GM23248 (cell line): ENCODE measurements around the gene ATP11C. TPM values are rescaled to one million over a fixed set of nuclear protein-coding genes. Genes with fewer than 3 reads are reported as not detected.

ENCODE experiments used
- DNase-seq: peaks from one replicate; pipeline ENCODE4 v3.0.0-alpha.2; 2015
- H2AFZ ChIP-seq: fragments of 200-600 bp; sonication (generic); 2 replicates; pipeline ENCODE4 v1.6.1; 2016; ENCODE audit warnings: antibody characterized with exemption
- H3F3A ChIP-seq: fragments of 200-600 bp; sonication (generic); 2 replicates; pipeline ENCODE4 v1.6.1; 2016; ENCODE audit warnings: mild to moderate bottlenecking, antibody characterized with exemption, mixed run types; ENCODE audit not compliant: insufficient read depth
- H3K27ac ChIP-seq: fragments of 200-600 bp; sonication (generic); 2 replicates; pipeline ENCODE4 v1.5.1; 2016; ENCODE audit warnings: mild to moderate bottlenecking
- H3K27me3 ChIP-seq: fragments of 200-600 bp; sonication (generic); replicated peaks from 2 replicates; pipeline ENCODE4 v1.6.1; 2016; ENCODE audit warnings: mild to moderate bottlenecking; ENCODE audit not compliant: insufficient read depth
- H3K36me3 ChIP-seq: fragments of 200-600 bp; sonication (generic); 2 replicates; pipeline ENCODE4 v1.6.1; 2016; ENCODE audit warnings: low read depth, mild to moderate bottlenecking
- H3K4me1 ChIP-seq: fragments of 200-600 bp; sonication (generic); 2 replicates; pipeline ENCODE4 v1.6.1; 2016; ENCODE audit warnings: mild to moderate bottlenecking; ENCODE audit not compliant: insufficient read depth
- H3K4me2 ChIP-seq: fragments of 200-600 bp; sonication (generic); one replicate; pipeline ENCODE4 v1.6.1; 2016; ENCODE audit warnings: mild to moderate bottlenecking; ENCODE audit not compliant: unreplicated experiment
- H3K4me3 ChIP-seq: fragments of 200-600 bp; sonication (generic); 2 replicates; pipeline ENCODE4 v1.5.1; 2016; ENCODE audit warnings: mild to moderate bottlenecking
- H3K79me2 ChIP-seq: fragments of 200-600 bp; sonication (generic); 2 replicates; pipeline ENCODE4 v1.6.1; 2016; ENCODE audit warnings: mild to moderate bottlenecking; ENCODE audit not compliant: insufficient read depth
- H3K9ac ChIP-seq: fragments of 200-600 bp; sonication (generic); 2 replicates; pipeline ENCODE4 v1.6.1; 2016; ENCODE audit warnings: mild to moderate bottlenecking
- H3K9me2 ChIP-seq: fragments of 200-600 bp; sonication (generic); 2 replicates; pipeline ENCODE4 v1.6.1; 2016; ENCODE audit warnings: mixed run types, mild to moderate bottlenecking, moderate library complexity; ENCODE audit not compliant: insufficient read depth
- H3K9me3 ChIP-seq: fragments of 200-600 bp; sonication (generic); one replicate; pipeline ENCODE4 v1.6.1; 2017; ENCODE audit warnings: low read depth
- H4K20me1 ChIP-seq: fragments of 200-600 bp; sonication (generic); 2 replicates; pipeline ENCODE4 v1.6.0; 2016; ENCODE audit not compliant: insufficient read depth
- EZH2 ChIP-seq: fragments of 200-600 bp; sonication (generic); IDR thresholded peaks from 2 replicates; pipeline ENCODE4 v1.6.1; 2018; ENCODE audit warnings: antibody characterized with exemption, mild to moderate bottlenecking; ENCODE audit not compliant: insufficient read depth, poor library complexity, severe bottlenecking
- EZH2phosphoT487 ChIP-seq: fragments of 200-600 bp; sonication (generic); IDR thresholded peaks from 2 replicates; pipeline ENCODE4 v1.6.1; 2018; ENCODE audit warnings: antibody characterized with exemption, moderate library complexity, mild to moderate bottlenecking, low read depth; ENCODE audit not compliant: insufficient read depth
- WGBS, 2 experiments: methylation state at CpG; one replicate each; pipeline ENCODE4 v1.1.6; 2015 to 2017; ENCODE audit warnings: low lambda C conversion rate in 2 of 2, low coverage in 1 of 2; ENCODE audit errors: missing lambda C conversion rate in 2 of 2; 5-methylcytosine and 5-hydroxymethylcytosine counted together
- in situ Hi-C: fragments of 300-500 bp; cut with MboI; formaldehyde crosslinking; loops from 2 replicates; pipeline ENCODE4 v1.15.0; 2020
- polyA plus RNA-seq: library from polyadenylated mRNA; unstranded; fragments of >200 nt; fragmentation: Nextera tagmentation; extraction: Ambion mirVana; gene quantifications from 2 replicates; pipeline ENCODE4 v1.2.1, GENCODE V29; 2016
- total RNA-seq: library from RNA; depleted of rRNA; stranded (reverse); fragments of >200 nt; shearing (Covaris generic); gene quantifications from 2 replicates; pipeline ENCODE4 v1.2.3, GENCODE V29; 2014

The ATP11C gene
- total and polyA plus RNA-seq, 2 experiments from 2014 or later, result 8.5 to 26.2 TPM

DNA sequence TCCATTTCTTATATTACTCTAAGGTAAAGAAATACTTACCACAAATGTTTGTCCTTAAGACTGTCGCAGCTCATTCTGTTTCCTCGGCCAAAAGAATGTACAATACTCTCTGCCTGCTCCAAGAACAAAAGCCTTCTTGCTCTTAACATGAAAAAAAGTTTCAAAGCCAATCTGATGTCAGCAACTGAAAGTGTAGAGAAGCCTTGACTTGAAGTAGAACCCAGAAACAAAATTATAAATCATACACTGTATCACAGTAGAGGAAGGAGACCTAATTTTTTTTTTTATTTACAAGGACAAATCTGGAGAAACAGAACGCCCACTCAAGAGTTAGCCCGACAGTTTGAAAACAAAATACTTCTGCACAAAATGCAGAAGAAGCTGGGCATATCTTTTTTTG lies 224.8 kb downstream of the ATP11C start, which contains the start of gene MCF2:
TSS of gene MCF2 (minus strand) at position 101 of the 400 bp plus-strand sequence. CDS start 56,423 bp downstream, outside the sequence.
- WGBS, 2 experiments, result 51 to 59% methylated on average over 4 of the region's 4 CpGs
- no peak for DNase-seq
- no peaks in the 10 kb centered on the region for H3K79me2 ChIP-seq
- H4K20me1 ChIP-seq, result no peaks in the 10 kb centered on the region
- no peaks in the 10 kb centered on the region for H3K9me3 ChIP-seq
- no peaks in the 10 kb centered on the region for H3K4me1 ChIP-seq
- H3K36me3 ChIP-seq, result no peaks in the 10 kb centered on the region
- in situ Hi-C loops, result no loop called here
- H3K4me3 ChIP-seq, result no peak within 1 kb of the TSS
- H3K4me2 ChIP-seq, result no peak within 1 kb of the TSS
- H3K27me3 ChIP-seq, result no peaks in the 10 kb centered on the region
- H3K9ac ChIP-seq, result no peak within 1 kb of the TSS
- H3K27ac ChIP-seq, result no peak within 1 kb of the TSS
- no peak for TF ChIP-seq EZH2phosphoT487
- TF ChIP-seq EZH2, result no peak
- no peaks in the 10 kb centered on the region for H3K9me2 ChIP-seq
- no peaks in the 10 kb centered on the region for H3F3A ChIP-seq
- no peak within 1 kb of the TSS for H2AFZ ChIP-seq

DNA sequence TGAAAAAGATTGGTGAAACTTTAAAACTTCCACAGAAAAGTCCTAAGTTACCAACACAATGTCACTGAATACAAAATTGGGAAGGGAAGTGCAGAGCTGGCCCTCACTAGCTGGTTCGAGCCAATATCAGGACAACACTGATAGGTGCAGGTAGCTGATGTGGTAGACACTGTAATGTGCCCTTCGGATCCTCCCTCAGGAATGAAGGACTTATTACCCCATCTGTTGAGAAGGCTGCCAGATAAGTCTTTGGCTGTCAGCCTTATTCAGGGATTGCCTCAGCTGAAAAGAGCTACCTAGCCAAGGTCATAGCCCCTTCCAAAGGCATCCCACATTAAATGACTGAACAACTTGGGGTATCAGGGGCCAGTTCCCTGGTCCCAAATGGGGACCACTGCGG lies 230.2 kb downstream of the ATP11C start:
- no peak for TF ChIP-seq EZH2phosphoT487
- no peak for TF ChIP-seq EZH2
- no peaks in the 10 kb centered on the region for H3F3A ChIP-seq
- no peaks in the 10 kb centered on the region for H3K36me3 ChIP-seq
- no peaks in the 10 kb centered on the region for H3K9me2 ChIP-seq
- no peaks in the 10 kb centered on the region for H3K9me3 ChIP-seq
- H3K4me3 ChIP-seq, result no peak overlapping the region
- H3K27me3 ChIP-seq, result no peaks in the 10 kb centered on the region
- no peak overlapping the region for H3K27ac ChIP-seq
- H3K9ac ChIP-seq, result no peak overlapping the region
- 33 to 35% methylated on average over 3 of the region's 3 CpGs for WGBS, 2 experiments
- no peaks in the 10 kb centered on the region for H3K4me1 ChIP-seq
- in situ Hi-C loops, result no loop called here
- no peaks in the 10 kb centered on the region for H4K20me1 ChIP-seq
- no peaks in the 10 kb centered on the region for H3K79me2 ChIP-seq
- no peak overlapping the region for H2AFZ ChIP-seq
- no peak for DNase-seq
- H3K4me2 ChIP-seq, result no peak overlapping the region

DNA sequence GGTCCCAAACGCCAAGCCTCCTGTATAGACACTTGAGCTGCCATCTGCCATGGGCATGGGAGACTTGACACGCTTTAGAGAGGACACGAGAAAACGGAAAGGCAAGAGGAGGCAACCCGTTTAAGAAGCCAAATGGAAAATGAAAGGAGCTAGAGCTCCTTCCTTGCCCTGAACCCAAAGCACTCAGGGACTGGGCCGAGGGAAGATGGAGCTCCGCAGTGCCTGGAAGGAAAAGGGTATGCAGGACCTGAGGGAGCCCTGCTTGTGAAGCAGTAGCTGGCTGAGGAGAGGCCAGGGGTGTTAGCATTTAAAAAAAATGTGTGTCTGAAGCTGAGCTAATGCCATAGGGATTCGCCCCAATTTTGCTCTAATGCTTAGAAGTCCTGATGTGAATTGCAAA lies 239.9 kb downstream of the ATP11C start:
- Histone ChIP-seq H3K4me3 (peak overlapping the region; percentile 60), H3K36me3 (no peaks in the 10 kb centered on the region), H3K27me3 (no peaks in the 10 kb centered on the region), H3K27ac (no peak overlapping the region), H3K79me2 (no peaks in the 10 kb centered on the region), H3K9ac (no peak overlapping the region), H3K9me2 (no peaks in the 10 kb centered on the region), H3K9me3 (no peaks in the 10 kb centered on the region), H3K4me2 (peak overlapping the region; percentile 73), H4K20me1 (no peaks in the 10 kb centered on the region), H3F3A (no peaks in the 10 kb centered on the region), H3K4me1 (0 out of 2 replicates have a peak, but pooled peaks cover 3% of the 10 kb centered on the region), H2AFZ (peak overlapping the region; percentile 62)
- peak; percentile 3 for DNase-seq
- in situ Hi-C loops, result no loop called here
- 3 to 6% methylated on average over 5 to 8 of the region's 8 CpGs for WGBS, 2 experiments
- TF ChIP-seq EZH2phosphoT487, result no peak
- TF ChIP-seq EZH2, result no peak

DNA sequence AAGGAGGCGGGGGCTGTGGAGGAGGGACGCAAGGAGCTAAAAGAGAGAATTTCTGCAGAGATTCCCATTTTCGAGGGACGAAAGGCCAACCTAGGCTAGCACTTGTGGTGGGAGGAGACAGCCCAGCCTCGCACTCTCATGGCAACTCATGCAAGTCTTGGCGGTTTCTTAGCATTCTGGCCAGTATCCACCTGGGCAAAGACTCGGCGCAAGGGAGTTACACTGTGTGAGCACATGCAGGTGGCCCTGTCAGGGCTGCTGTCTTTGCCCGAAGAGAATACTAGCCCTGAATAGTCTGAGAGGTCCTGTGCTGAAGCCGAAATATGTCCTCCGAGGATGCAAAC lies 240.4 kb downstream of the ATP11C start:
- no peak overlapping the region for H3K27ac ChIP-seq
- DNase-seq, result peak; percentile 18
- H3K4me1 ChIP-seq, result 0 out of 2 replicates have a peak, but pooled peaks cover 3% of the 10 kb centered on the region
- no peaks in the 10 kb centered on the region for H4K20me1 ChIP-seq
- H3K4me2 ChIP-seq, result peak overlapping the region; percentile 73
- peak overlapping the region; percentile 60 for H3K4me3 ChIP-seq
- peak overlapping the region; percentile 62 for H2AFZ ChIP-seq
- no peak overlapping the region for H3K9ac ChIP-seq
- TF ChIP-seq EZH2phosphoT487 (no peak), EZH2 (no peak)
- H3F3A ChIP-seq, result no peaks in the 10 kb centered on the region
- in situ Hi-C loops, result no loop called here
- no peaks in the 10 kb centered on the region for H3K27me3 ChIP-seq
- H3K36me3 ChIP-seq, result no peaks in the 10 kb centered on the region
- H3K9me3 ChIP-seq, result no peaks in the 10 kb centered on the region
- H3K79me2 ChIP-seq, result no peaks in the 10 kb centered on the region
- 1 to 2% methylated on average over 5 to 11 of the region's 11 CpGs for WGBS, 2 experiments
- H3K9me2 ChIP-seq, result no peaks in the 10 kb centered on the region
